HG02610 (cell line): ENCODE data around the gene TDRD1.
"Not testable (repeated sequence)": the region's sequence is repeated elsewhere in the genome, so short reads cannot be mapped to it uniquely, and the experiment has no call there.

Experiments used
- ATAC-seq: cut with Tn5 transposase; IDR thresholded peaks from one replicate; pipeline ENCODE4 v1.9.1; 2021; ENCODE audit warnings: mild to moderate bottlenecking, moderate library complexity; ENCODE audit not compliant: unreplicated experiment

Gene TDRD1

GRCh38 chr10:114179148-114179547 lies at the start of gene TDRD1:
TDRD1 (plus strand) TSS chr10:114179353; CDS start chr10:114187832, 8,479 bp downstream.
- ATAC-seq: no peak

GRCh38 chr10:114131094-114131493 lies 48.1 kb upstream of the TDRD1 start:
- no peak for ATAC-seq

GRCh38 chr10:114135476-114135875 lies 43.7 kb upstream of the TDRD1 start:
- no peak for ATAC-seq

GRCh38 chr10:114138581-114138980 lies 40.6 kb upstream of the TDRD1 start:
- no peak for ATAC-seq

GRCh38 chr10:114140036-114140435 lies 39.1 kb upstream of the TDRD1 start:
- ATAC-seq: no peak

- not testable (repeated sequence) for ATAC-seq
Observed at GRCh38 chr10:114140827-114141226, 38.3 kb upstream of the TDRD1 start.

GRCh38 chr10:114142018-114142417 lies 37.1 kb upstream of the TDRD1 start:
- no peak for ATAC-seq

- no peak for ATAC-seq
Observed at GRCh38 chr10:114143160-114143559, 36.0 kb upstream of the TDRD1 start.

- not testable (repeated sequence) for ATAC-seq
Observed at GRCh38 chr10:114149476-114149875, 29.7 kb upstream of the TDRD1 start.

- peak; percentile 72 for ATAC-seq
Observed at GRCh38 chr10:114151486-114151885, 27.7 kb upstream of the TDRD1 start.

- ATAC-seq: no peak
Observed at GRCh38 chr10:114151892-114152291, 27.3 kb upstream of the TDRD1 start.

GRCh38 chr10:114157912-114158311 lies 21.2 kb upstream of the TDRD1 start:
- ATAC-seq: no peak

GRCh38 chr10:114163062-114163461 lies 16.1 kb upstream of the TDRD1 start:
- no peak for ATAC-seq

GRCh38 chr10:114166043-114166442 lies 13.1 kb upstream of the TDRD1 start:
- no peak for ATAC-seq

GRCh38 chr10:114166494-114166893 lies 12.7 kb upstream of the TDRD1 start:
- no peak for ATAC-seq

- ATAC-seq: peak; percentile 44
Observed at GRCh38 chr10:114167985-114168384, 11.2 kb upstream of the TDRD1 start.

- ATAC-seq: no peak
Observed at GRCh38 chr10:114168450-114169009, 10.6 kb upstream of the TDRD1 start.

- no peak for ATAC-seq
Observed at GRCh38 chr10:114172216-114172615, 6.9 kb upstream of the TDRD1 start.

- ATAC-seq: no peak
Observed at GRCh38 chr10:114172776-114173602, 6.2 kb upstream of the TDRD1 start.

- ATAC-seq: no peak
Observed at GRCh38 chr10:114173603-114173920, 5.6 kb upstream of the TDRD1 start.

GRCh38 chr10:114173921-114174694 lies 5.0 kb upstream of the TDRD1 start, which contains the start of gene CCDC186:
CCDC186 (minus strand) TSS chr10:114174203; CDS start chr10:114163268, 10,935 bp downstream.
- ATAC-seq: peak; percentile 99
